ENCODE measurements around the gene DNAH12. TPM values are rescaled to one million over a fixed set of nuclear protein-coding genes. Genes with fewer than 3 reads are reported as not detected.

The DNAH12 gene
- polyA plus RNA-seq, 1 donor from 2014 or later, result 1.8 TPM

DNA sequence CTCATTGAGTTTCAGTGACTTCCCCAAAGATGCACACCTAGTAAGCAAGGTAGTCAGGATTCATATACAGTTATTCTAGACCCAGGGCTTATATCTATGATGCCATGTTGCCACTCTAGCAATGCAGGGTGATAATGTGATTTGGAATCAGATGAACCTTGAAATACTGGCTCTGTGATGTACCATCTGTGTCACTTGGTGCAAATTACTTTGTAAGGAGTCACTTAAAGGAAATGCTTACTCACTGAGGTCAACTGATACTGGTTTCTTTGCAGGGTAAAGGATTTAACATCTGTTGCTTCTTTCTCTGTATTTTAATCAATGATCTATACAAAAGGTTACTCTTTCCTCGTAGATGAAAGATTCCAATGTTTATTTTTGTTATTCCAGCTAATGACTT, 262.4 kb downstream of the DNAH12 start:
- H3F3A ChIP-seq (ENCODE audit: insufficient read depth, low read length, poor library complexity, severe bottlenecking), result no peaks in the 10 kb centered on the region
- H3K9me2 ChIP-seq (ENCODE audit: insufficient read depth, low read length), result no peaks in the 10 kb centered on the region
- no peak overlapping the region for H3K27ac ChIP-seq (ENCODE audit: low read length)
- no peak overlapping the region for H3K4me3 ChIP-seq (ENCODE audit: low read length)
- H2AFZ ChIP-seq (ENCODE audit: low read depth, low read length), result no peak overlapping the region
- no peaks in the 10 kb centered on the region for H3K79me2 ChIP-seq (replicated peaks; ENCODE audit: insufficient read depth, low read length)
- no peaks in the 10 kb centered on the region for H3K9me3 ChIP-seq (ENCODE audit: low read length)
- TF ChIP-seq RAD21 (conservative IDR thresholded peaks at IDR 0.05), result no peak
- TF ChIP-seq SMC3 (conservative IDR thresholded peaks at IDR 0.05; ENCODE audit: poor library complexity), result no peak
- no peak for TF ChIP-seq EZH2 (IDR thresholded peaks at IDR 0.05; ENCODE audit: borderline replicate concordance, insufficient read depth, low read length, poor library complexity, severe bottlenecking)
- TF ChIP-seq EP300 (conservative IDR thresholded peaks at IDR 0.05; ENCODE audit: poor library complexity, severe bottlenecking), result no peak
- TF ChIP-seq, protein P1, sequence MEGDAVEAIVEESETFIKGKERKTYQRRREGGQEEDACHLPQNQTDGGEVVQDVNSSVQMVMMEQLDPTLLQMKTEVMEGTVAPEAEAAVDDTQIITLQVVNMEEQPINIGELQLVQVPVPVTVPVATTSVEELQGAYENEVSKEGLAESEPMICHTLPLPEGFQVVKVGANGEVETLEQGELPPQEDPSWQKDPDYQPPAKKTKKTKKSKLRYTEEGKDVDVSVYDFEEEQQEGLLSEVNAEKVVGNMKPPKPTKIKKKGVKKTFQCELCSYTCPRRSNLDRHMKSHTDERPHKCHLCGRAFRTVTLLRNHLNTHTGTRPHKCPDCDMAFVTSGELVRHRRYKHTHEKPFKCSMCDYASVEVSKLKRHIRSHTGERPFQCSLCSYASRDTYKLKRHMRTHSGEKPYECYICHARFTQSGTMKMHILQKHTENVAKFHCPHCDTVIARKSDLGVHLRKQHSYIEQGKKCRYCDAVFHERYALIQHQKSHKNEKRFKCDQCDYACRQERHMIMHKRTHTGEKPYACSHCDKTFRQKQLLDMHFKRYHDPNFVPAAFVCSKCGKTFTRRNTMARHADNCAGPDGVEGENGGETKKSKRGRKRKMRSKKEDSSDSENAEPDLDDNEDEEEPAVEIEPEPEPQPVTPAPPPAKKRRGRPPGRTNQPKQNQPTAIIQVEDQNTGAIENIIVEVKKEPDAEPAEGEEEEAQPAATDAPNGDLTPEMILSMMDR (IDR thresholded peaks at IDR 0.05; ENCODE audit: poor library complexity, severe bottlenecking), result no peak
- no peak for TF ChIP-seq POLR2AphosphoS5 (IDR thresholded peaks at IDR 0.05)
- no peak for TF ChIP-seq MXI1 (conservative IDR thresholded peaks at IDR 0.05; ENCODE audit: poor library complexity, severe bottlenecking)
- no peak for TF ChIP-seq TAF1 (IDR thresholded peaks at IDR 0.05; ENCODE audit: low read depth)
- TF ChIP-seq, protein P2, sequence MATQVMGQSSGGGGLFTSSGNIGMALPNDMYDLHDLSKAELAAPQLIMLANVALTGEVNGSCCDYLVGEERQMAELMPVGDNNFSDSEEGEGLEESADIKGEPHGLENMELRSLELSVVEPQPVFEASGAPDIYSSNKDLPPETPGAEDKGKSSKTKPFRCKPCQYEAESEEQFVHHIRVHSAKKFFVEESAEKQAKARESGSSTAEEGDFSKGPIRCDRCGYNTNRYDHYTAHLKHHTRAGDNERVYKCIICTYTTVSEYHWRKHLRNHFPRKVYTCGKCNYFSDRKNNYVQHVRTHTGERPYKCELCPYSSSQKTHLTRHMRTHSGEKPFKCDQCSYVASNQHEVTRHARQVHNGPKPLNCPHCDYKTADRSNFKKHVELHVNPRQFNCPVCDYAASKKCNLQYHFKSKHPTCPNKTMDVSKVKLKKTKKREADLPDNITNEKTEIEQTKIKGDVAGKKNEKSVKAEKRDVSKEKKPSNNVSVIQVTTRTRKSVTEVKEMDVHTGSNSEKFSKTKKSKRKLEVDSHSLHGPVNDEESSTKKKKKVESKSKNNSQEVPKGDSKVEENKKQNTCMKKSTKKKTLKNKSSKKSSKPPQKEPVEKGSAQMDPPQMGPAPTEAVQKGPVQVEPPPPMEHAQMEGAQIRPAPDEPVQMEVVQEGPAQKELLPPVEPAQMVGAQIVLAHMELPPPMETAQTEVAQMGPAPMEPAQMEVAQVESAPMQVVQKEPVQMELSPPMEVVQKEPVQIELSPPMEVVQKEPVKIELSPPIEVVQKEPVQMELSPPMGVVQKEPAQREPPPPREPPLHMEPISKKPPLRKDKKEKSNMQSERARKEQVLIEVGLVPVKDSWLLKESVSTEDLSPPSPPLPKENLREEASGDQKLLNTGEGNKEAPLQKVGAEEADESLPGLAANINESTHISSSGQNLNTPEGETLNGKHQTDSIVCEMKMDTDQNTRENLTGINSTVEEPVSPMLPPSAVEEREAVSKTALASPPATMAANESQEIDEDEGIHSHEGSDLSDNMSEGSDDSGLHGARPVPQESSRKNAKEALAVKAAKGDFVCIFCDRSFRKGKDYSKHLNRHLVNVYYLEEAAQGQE (IDR thresholded peaks at IDR 0.05; ENCODE audit: borderline replicate concordance), result no peak
- H4K20me1 ChIP-seq (ENCODE audit: insufficient read depth), result no peaks in the 10 kb centered on the region
- H3K9ac ChIP-seq (ENCODE audit: low read length), result no peak overlapping the region
- no peak overlapping the region for H3K4me2 ChIP-seq (ENCODE audit: low read length)
- H3K36me3 ChIP-seq (ENCODE audit: insufficient read depth, low read length), result no peaks in the 10 kb centered on the region
- H3K27me3 ChIP-seq (ENCODE audit: insufficient read depth, low read depth, low read length), result no peaks in the 10 kb centered on the region

DNA sequence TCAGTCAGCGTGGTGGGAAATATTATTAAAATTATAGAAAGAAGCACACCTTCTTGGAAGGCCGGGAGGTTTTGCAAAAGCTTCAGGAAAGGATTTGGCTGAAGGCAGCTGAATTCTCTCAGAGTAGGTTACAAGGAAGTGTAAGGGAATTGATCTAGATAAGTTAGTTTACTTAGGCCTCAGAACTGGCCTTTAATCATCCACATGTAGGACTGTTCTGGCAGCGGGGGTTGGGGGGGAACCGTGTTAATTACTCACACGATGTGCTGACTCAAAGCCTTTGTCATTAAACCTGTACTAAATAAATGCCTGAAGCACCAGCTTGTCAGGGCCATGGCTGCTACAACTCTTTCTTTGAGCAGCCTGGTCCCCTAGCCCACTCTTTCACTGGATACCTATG, 264.5 kb downstream of the DNAH12 start:
- no peaks in the 10 kb centered on the region for H3K27me3 ChIP-seq (ENCODE audit: insufficient read depth, low read depth, low read length)
- H3K4me3 ChIP-seq (ENCODE audit: low read length), result no peak overlapping the region
- no peaks in the 10 kb centered on the region for H3F3A ChIP-seq (ENCODE audit: insufficient read depth, low read length, poor library complexity, severe bottlenecking)
- no peak overlapping the region for H2AFZ ChIP-seq (ENCODE audit: low read depth, low read length)
- no peak overlapping the region for H3K27ac ChIP-seq (ENCODE audit: low read length)
- no peak for TF ChIP-seq TAF1 (IDR thresholded peaks at IDR 0.05; ENCODE audit: low read depth)
- TF ChIP-seq POLR2AphosphoS5 (IDR thresholded peaks at IDR 0.05), result no peak
- TF ChIP-seq, protein P2 (IDR thresholded peaks at IDR 0.05; ENCODE audit: borderline replicate concordance), result no peak
- no peak for TF ChIP-seq EP300 (conservative IDR thresholded peaks at IDR 0.05; ENCODE audit: poor library complexity, severe bottlenecking)
- TF ChIP-seq EZH2 (IDR thresholded peaks at IDR 0.05; ENCODE audit: borderline replicate concordance, insufficient read depth, low read length, poor library complexity, severe bottlenecking), result no peak
- TF ChIP-seq, protein P1 (IDR thresholded peaks at IDR 0.05; ENCODE audit: poor library complexity, severe bottlenecking), result no peak
- no peak for TF ChIP-seq MXI1 (conservative IDR thresholded peaks at IDR 0.05; ENCODE audit: poor library complexity, severe bottlenecking)
- TF ChIP-seq SMC3 (conservative IDR thresholded peaks at IDR 0.05; ENCODE audit: poor library complexity), result no peak
- no peak for TF ChIP-seq RAD21 (conservative IDR thresholded peaks at IDR 0.05)
- no peaks in the 10 kb centered on the region for H3K9me2 ChIP-seq (ENCODE audit: insufficient read depth, low read length)
- H3K9ac ChIP-seq (ENCODE audit: low read length), result no peak overlapping the region
- H3K4me2 ChIP-seq (ENCODE audit: low read length), result no peak overlapping the region
- no peaks in the 10 kb centered on the region for H4K20me1 ChIP-seq (ENCODE audit: insufficient read depth)
- H3K36me3 ChIP-seq (ENCODE audit: insufficient read depth, low read length), result no peaks in the 10 kb centered on the region
- H3K9me3 ChIP-seq (ENCODE audit: low read length), result no peaks in the 10 kb centered on the region
- no peaks in the 10 kb centered on the region for H3K79me2 ChIP-seq (replicated peaks; ENCODE audit: insufficient read depth, low read length)

Measured in neural cell (in vitro differentiated cells).